Spleen (tissue), 11 donors: ENCODE data around the gene OR52N1. TPM values are rescaled to one million over a fixed set of nuclear protein-coding genes. Genes with fewer than 3 reads are reported as not detected.

ENCODE experiments used
- DNase-seq: peaks from one replicate; pipeline ENCODE4 v3.0.0-alpha.2; 2020
- H3K27ac ChIP-seq, 8 donors: fragments of 200-600 bp; sonication (generic) in 7 of 8; 1 replicate in 4 of 8; 2 replicates in 4 of 8; pipeline versions ENCODE4 v1.5.0 to v1.8.0; 2016 to 2021; ENCODE audit warnings: inconsistent platforms in 4 of 8, mild to moderate bottlenecking in 4 of 8, moderate library complexity in 1 of 8
- H3K27me3 ChIP-seq, 7 donors: fragments of 200-600 bp; sonication (generic) in 6 of 7; replicated peaks in 1 of 7; 1 replicate in 4 of 7; 2 replicates in 3 of 7; pipeline versions ENCODE4 v1.5.0 to v1.8.0; 2016 to 2021; ENCODE audit warnings: inconsistent platforms in 3 of 7, mild to moderate bottlenecking in 1 of 7
- H3K36me3 ChIP-seq, 6 donors: fragments of 200-600 bp; sonication (generic) in 5 of 6; 1 replicate in 4 of 6; 2 replicates in 2 of 6; pipeline versions ENCODE4 v1.5.0 to v1.8.0; 2016 to 2021; ENCODE audit warnings: inconsistent platforms in 2 of 6
- H3K4me1 ChIP-seq, 6 donors: fragments of 200-600 bp; sonication (generic) in 5 of 6; 1 replicate in 3 of 6; 2 replicates in 3 of 6; pipeline versions ENCODE4 v1.5.0 to v1.8.0; 2016 to 2021; ENCODE audit warnings: inconsistent platforms in 3 of 6
- H3K4me3 ChIP-seq, 8 donors: fragments of 200-600 bp; sonication (generic) in 7 of 8; 1 replicate in 4 of 8; 2 replicates in 4 of 8; pipeline versions ENCODE4 v1.5.0 to v1.8.0; 2016 to 2021; ENCODE audit warnings: inconsistent platforms in 4 of 8, mild to moderate bottlenecking in 4 of 8, moderate library complexity in 2 of 8
- H3K9me3 ChIP-seq, 8 donors: fragments of 200-600 bp; sonication (generic) in 7 of 8; 1 replicate in 4 of 8; 2 replicates in 4 of 8; pipeline versions ENCODE4 v1.5.0 to v1.8.0; 2016 to 2021; ENCODE audit warnings: inconsistent platforms in 4 of 8
- CTCF ChIP-seq, 11 experiments: fragments of 200-600 bp in 7 of 11; fragments of 450-650 bp in 4 of 11; sonication (generic) in 4 of 11; IDR thresholded peaks in 8 of 11; conservative IDR thresholded peaks in 3 of 11; 1 replicate in 7 of 11; 2 replicates in 4 of 11; pipeline versions ENCODE4 v1.4.0 to v1.8.0; 2016 to 2021; ENCODE audit warnings: antibody characterized with exemption in 11 of 11, inconsistent platforms in 4 of 11, mild to moderate bottlenecking in 1 of 11
- POLR2A ChIP-seq, 3 donors: fragments of 450-650 bp; IDR thresholded peaks; one replicate each; pipeline ENCODE4 v1.5.1; 2017; ENCODE audit warnings: antibody characterized with exemption in 3 of 3, mild to moderate bottlenecking in 1 of 3
- intact Hi-C: fragments of 100-400 bp; cut with DNase I; formaldehyde crosslinking; loops from one replicate; pipeline ENCODE4 v1.15.0; 2023; ENCODE audit warnings: low total_unique reads
- polyA plus RNA-seq, 3 donors: library from polyadenylated mRNA; stranded (reverse); fragments of 200-250 nt; gene quantifications; one replicate each; pipeline ENCODE4 v1.2.1, GENCODE V29; 2013
- total RNA-seq, 7 donors: library from RNA; depleted of rRNA in 3 of 7; stranded (reverse); fragments of >200 nt in 3 of 7; fragmentation: NEBNext Ultra II Directional in 4 of 7; extraction: Animal tissue kit (Norgen Biotek cat#: 25700) in 4 of 7; gene quantifications; one replicate each; pipeline versions ENCODE4 v1.1.0 to v1.2.1, GENCODE V29; 2016 to 2021
- donor health status: healthy with polysubstance abuse.
- donor health status: DM: no; HTN: no; CAD: no; lungs with moderate emphysema.
- donor health status: DM: no; HTN: no; CAD: no.
- donor health status: Bipolar disorder and iron deficiency.
- donor health status: healthy.
- donor health status: DM: no; HTN: no; CAD: no.
- donor health status: DM: yes; HTN: yes; CAD: no.

Gene OR52N1
- total and polyA plus RNA-seq, 10 donors = not detected

GRCh38 chr11:5737091-5737490 lies 54.0 kb downstream of the OR52N1 start:
- TF ChIP-seq POLR2A (IDR thresholded peaks at IDR 0.05) (no peak), CTCF (IDR thresholded peaks at IDR 0.05 in 8 of 11, conservative IDR thresholded peaks at IDR 0.05 in 3 of 11) (no peak)
- Histone ChIP-seq H3K27me3 (no peaks in the 10 kb centered on the region), H3K4me3 (no peak overlapping the region), H3K27ac (no peak overlapping the region), H3K4me1 (no peaks in the 10 kb centered on the region), H3K9me3 (peaks cover 0 to 17% (median 10%) of the 10 kb centered on the region in 8 donors), H3K36me3 (peaks cover 0 to 8% (median 0%) of the 10 kb centered on the region in 6 donors)
- DNase-seq = no peak
- intact Hi-C loops = no loop called here

Other genes with a start within 250 kb of the OR52N1 start
- 1 to 10 TPM in 3 of 7 donors, under 1 TPM in 4; 0.27 to 3.3 (median 0.80) TPM for gene OR52H1, start 242.7 kb downstream of the OR52N1 start, total RNA-seq
- not detected for gene OR52H1, start 242.7 kb downstream of the OR52N1 start, polyA plus RNA-seq
- not detected for gene OR52B6, start 210.4 kb downstream of the OR52N1 start, total RNA-seq
- gene OR52B6, start 210.4 kb downstream of the OR52N1 start, polyA plus RNA-seq = not detected
- 1 to 10 TPM; 1.4 to 6.1 (median 4.3) TPM for gene TRIM6, start 194.6 kb downstream of the OR52N1 start, total RNA-seq
- gene TRIM6, start 194.6 kb downstream of the OR52N1 start, polyA plus RNA-seq = 1 to 10 TPM in 2 of 3 donors, under 1 TPM in 1; 0.72 to 2.7 (median 1.1) TPM
- 10 to 100 TPM; 13.7 to 21.8 (median 17.7) TPM for gene TRIM34, start 166.3 kb downstream of the OR52N1 start, total RNA-seq
- gene TRIM34, start 166.3 kb downstream of the OR52N1 start, polyA plus RNA-seq = 10 to 100 TPM in 2 of 3 donors, 1 to 10 TPM in 1; 9.5 to 14.0 (median 10.5) TPM
- 10 to 100 TPM; 31.1 to 44.3 (median 34.2) TPM for gene TRIM5, start 106.2 kb downstream of the OR52N1 start, total RNA-seq
- gene TRIM5, start 106.2 kb downstream of the OR52N1 start, polyA plus RNA-seq = 10 to 100 TPM in 1 of 3 donors, 1 to 10 TPM in 2; 7.8 to 13.6 (median 9.0) TPM
- gene TRIM22, start 101.5 kb downstream of the OR52N1 start, total RNA-seq = 100 to 1,000 TPM; 232 to 336 (median 282) TPM
- 100 to 1,000 TPM; 152 to 169 (median 162) TPM for gene TRIM22, start 101.5 kb downstream of the OR52N1 start, polyA plus RNA-seq
- 1 to 10 TPM in 4 of 7 donors, under 1 TPM in 3; 0.27 to 1.8 (median 1.0) TPM for gene OR56B1, start 54.8 kb downstream of the OR52N1 start, total RNA-seq
- under 1 TPM; 0.06 to 0.11 (median 0.08) TPM for gene OR56B1, start 54.8 kb downstream of the OR52N1 start, polyA plus RNA-seq
- 1 to 10 TPM in 6 of 7 donors, under 1 TPM in 1; 0.91 to 6.0 (median 1.6) TPM for gene OR52N4, start 37.0 kb downstream of the OR52N1 start, total RNA-seq
- gene OR52N4, start 37.0 kb downstream of the OR52N1 start, polyA plus RNA-seq = 1 to 10 TPM in 2 of 3 donors, under 1 TPM in 1; 0.99 to 3.7 (median 1.1) TPM
- not detected for gene OR52N5, start 7.9 kb downstream of the OR52N1 start, total RNA-seq
- not detected for gene OR52N5, start 7.9 kb downstream of the OR52N1 start, polyA plus RNA-seq
- not detected for gene OR52N2, start 17.7 kb upstream of the OR52N1 start, total RNA-seq
- gene OR52N2, start 17.7 kb upstream of the OR52N1 start, polyA plus RNA-seq = under 1 TPM in 1 of 3 donors, not detected in 2; 0.67 TPM
- gene OR52E6, start 50.6 kb upstream of the OR52N1 start, total RNA-seq = not detected
- gene OR52E6, start 50.6 kb upstream of the OR52N1 start, polyA plus RNA-seq = not detected
- gene OR52E8, start 66.4 kb upstream of the OR52N1 start, total RNA-seq = not detected
- gene OR52E8, start 66.4 kb upstream of the OR52N1 start, polyA plus RNA-seq = not detected
- gene OR52E4, start 89.4 kb upstream of the OR52N1 start, total RNA-seq = not detected
- gene OR52E4, start 89.4 kb upstream of the OR52N1 start, polyA plus RNA-seq = not detected
- not detected for gene OR52E5, start 101.9 kb upstream of the OR52N1 start, total RNA-seq
- gene OR52E5, start 101.9 kb upstream of the OR52N1 start, polyA plus RNA-seq = not detected
- gene OR56A3, start 151.0 kb upstream of the OR52N1 start, total RNA-seq = not detected
- gene OR56A3, start 151.0 kb upstream of the OR52N1 start, polyA plus RNA-seq = not detected
- not detected for gene OR56A5, start 177.2 kb upstream of the OR52N1 start, total RNA-seq
- not detected for gene OR56A5, start 177.2 kb upstream of the OR52N1 start, polyA plus RNA-seq
- gene OR52L1, start 195.7 kb upstream of the OR52N1 start, total RNA-seq = not detected
- not detected for gene OR52L1, start 195.7 kb upstream of the OR52N1 start, polyA plus RNA-seq
- under 1 TPM in 2 of 7 donors, not detected in 5; 0.07 to 0.11 TPM for gene OR56A4, start 215.7 kb upstream of the OR52N1 start, total RNA-seq
- not detected for gene OR56A4, start 215.7 kb upstream of the OR52N1 start, polyA plus RNA-seq
- under 1 TPM in 3 of 7 donors, not detected in 4; 0.09 to 0.19 (median 0.13) TPM for gene OR56A1, start 239.5 kb upstream of the OR52N1 start, total RNA-seq
- not detected for gene OR56A1, start 239.5 kb upstream of the OR52N1 start, polyA plus RNA-seq